Measurements from ENCODE around the gene BRD3OS.

BRD3OS gene

DNA sequence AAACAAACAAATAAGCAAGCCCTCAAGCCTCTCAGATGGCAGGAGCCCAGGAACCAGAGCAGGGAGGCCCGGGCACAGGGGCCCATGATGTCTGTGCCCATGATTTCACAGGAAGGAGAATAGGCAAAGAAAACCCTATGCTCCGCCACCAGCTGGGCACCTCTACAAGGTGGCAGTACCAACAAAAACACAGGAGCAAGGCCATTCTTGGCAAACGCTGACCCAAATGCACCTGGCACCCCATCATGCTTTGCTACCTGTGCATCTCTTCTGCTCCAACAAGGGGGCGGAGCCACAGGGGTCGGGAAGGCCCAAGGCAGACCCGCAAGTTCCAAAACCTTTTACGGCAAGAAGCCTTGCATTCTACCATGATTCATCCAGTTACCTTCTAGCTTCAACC lies 39.4 kb downstream of the BRD3OS start:
- no peak for DNase-seq (ENCODE audit: low spot score)
- TF ChIP-seq, protein P1, sequence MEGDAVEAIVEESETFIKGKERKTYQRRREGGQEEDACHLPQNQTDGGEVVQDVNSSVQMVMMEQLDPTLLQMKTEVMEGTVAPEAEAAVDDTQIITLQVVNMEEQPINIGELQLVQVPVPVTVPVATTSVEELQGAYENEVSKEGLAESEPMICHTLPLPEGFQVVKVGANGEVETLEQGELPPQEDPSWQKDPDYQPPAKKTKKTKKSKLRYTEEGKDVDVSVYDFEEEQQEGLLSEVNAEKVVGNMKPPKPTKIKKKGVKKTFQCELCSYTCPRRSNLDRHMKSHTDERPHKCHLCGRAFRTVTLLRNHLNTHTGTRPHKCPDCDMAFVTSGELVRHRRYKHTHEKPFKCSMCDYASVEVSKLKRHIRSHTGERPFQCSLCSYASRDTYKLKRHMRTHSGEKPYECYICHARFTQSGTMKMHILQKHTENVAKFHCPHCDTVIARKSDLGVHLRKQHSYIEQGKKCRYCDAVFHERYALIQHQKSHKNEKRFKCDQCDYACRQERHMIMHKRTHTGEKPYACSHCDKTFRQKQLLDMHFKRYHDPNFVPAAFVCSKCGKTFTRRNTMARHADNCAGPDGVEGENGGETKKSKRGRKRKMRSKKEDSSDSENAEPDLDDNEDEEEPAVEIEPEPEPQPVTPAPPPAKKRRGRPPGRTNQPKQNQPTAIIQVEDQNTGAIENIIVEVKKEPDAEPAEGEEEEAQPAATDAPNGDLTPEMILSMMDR (IDR thresholded peaks at IDR 0.05; ENCODE audit: extremely low read depth, missing control alignments) = no peak

- TF ChIP-seq, protein P1 (IDR thresholded peaks at IDR 0.05; ENCODE audit: extremely low read depth, missing control alignments) = no peak
- DNase-seq (ENCODE audit: low spot score) = peak; percentile 91
Observed at GRCh38 chr9:134065612-134066419, 40.5 kb downstream of the BRD3OS start.

DNA sequence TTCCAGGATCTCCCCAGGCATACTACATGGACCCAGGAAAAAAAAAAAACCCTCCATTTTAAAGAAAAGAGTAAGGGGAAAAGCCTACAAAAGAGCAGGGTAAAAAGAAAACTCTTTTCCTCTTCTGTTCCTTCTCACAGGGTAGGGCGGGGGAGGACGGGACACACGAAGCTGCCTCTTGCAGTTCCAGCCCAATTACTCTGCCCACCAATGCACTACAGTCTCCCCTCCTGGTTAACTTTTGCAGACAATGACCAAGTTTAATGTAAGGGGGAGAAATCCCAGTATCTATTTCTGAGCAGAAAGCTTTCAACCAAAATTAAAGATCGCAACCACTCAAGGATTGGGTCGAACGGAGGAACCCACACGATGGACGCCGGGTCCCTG lies 41.2 kb downstream of the BRD3OS start:
- no peak for DNase-seq (ENCODE audit: low spot score)
- TF ChIP-seq, protein P1 (IDR thresholded peaks at IDR 0.05; ENCODE audit: extremely low read depth, missing control alignments) = no peak

GRCh38 chr9:134066913-134067851 lies 41.9 kb downstream of the BRD3OS start:
- TF ChIP-seq, protein P1 (IDR thresholded peaks at IDR 0.05; ENCODE audit: extremely low read depth, missing control alignments) = no peak
- peak; percentile 72 for DNase-seq (ENCODE audit: low spot score)

DNA sequence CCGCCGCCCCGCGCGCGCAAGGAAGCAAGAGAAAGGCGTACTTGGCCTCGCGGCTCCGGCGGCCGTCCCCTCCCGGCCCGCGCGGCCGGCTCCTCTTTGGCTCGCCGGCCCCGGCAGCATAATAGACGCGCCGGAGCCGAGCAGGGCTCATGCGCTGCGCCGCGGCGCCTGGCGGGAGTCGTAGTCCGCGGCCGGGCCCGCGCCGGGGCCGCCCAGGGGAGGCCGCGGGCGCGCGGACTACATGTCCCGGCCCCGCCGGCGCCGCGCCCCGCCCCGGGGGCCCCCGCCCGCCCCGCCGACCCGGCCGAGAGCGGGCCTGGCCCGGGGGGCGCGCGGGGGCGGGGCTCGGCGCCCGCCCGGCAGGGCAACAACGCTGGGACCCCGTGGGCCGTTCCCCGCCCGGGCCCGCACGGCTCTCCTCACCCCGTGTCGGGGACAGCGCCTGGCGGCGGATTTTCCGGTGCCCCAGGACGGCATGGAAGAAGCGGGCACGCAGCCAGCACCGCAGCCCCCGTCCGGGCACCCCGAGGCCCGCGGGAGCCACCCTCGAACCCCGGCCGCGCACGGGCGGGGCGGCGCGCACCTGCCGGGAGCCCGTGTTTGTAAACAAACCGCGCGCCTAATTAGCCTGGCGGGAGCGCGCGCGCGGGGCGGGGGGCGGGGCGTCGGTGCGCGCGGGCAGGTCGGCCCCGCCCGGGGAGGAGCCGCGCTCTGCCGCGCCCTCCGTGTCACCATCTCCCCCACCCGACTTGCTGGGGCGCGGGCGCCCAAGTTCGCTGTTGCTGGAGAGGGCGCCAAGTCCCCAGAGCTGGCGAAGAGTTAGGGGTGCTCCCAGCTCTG lies 42.8 kb downstream of the BRD3OS start, which contains the start of gene BRD3:
TSS of gene BRD3 (minus strand) at position 123 of the 840 bp plus-strand sequence. CDS start 14,549 bp downstream, outside the sequence.
- peak; percentile 98 for DNase-seq (ENCODE audit: low spot score)
- TF ChIP-seq, protein P1 (IDR thresholded peaks at IDR 0.05; ENCODE audit: extremely low read depth, missing control alignments) = no peak

GRCh38 chr9:134068744-134069479 lies 43.6 kb downstream of the BRD3OS start:
- no peak for DNase-seq (ENCODE audit: low spot score)
- TF ChIP-seq, protein P1 (IDR thresholded peaks at IDR 0.05; ENCODE audit: extremely low read depth, missing control alignments) = no peak
